ENCODE measurements around the gene PARD6G. TPM values are rescaled to one million over a fixed set of nuclear protein-coding genes. Genes with fewer than 3 reads are reported as not detected.

Gene PARD6G
- total and polyA plus RNA-seq, 2 of the 8 experiments (the other 6 are each of a cell fraction or from before 2014, with no cell fraction given): 11.3 to 17.9 TPM

GRCh38 chr18:80145196-80145804 lies 102.0 kb downstream of the PARD6G start (continued):
- no peak for TF ChIP-seq CHD7 (IDR thresholded peaks at IDR 0.05; ENCODE audit: insufficient replicate concordance, low read length)
- TF ChIP-seq HDAC2 (IDR thresholded peaks at IDR 0.05; ENCODE audit: borderline replicate concordance in 1 of 2, low read depth in 2 of 2, low read length in 2 of 2): no peak
- TF ChIP-seq CREB1 (IDR thresholded peaks at IDR 0.05): no peak
- no peak for TF ChIP-seq TAF7 (optimal IDR thresholded peaks at IDR 0.05; ENCODE audit: borderline replicate concordance, low read depth, low read length)
- TF ChIP-seq RNF2 (IDR thresholded peaks at IDR 0.05; ENCODE audit: borderline replicate concordance, low read depth, low read length, missing control alignments, poor library complexity, severe bottlenecking): no peak
- no peak for TF ChIP-seq BCL11A (IDR thresholded peaks at IDR 0.05; ENCODE audit: low read depth in 2 of 2, low read length in 2 of 2)
- no peak for TF ChIP-seq ATF3 (IDR thresholded peaks at IDR 0.05; ENCODE audit: insufficient read depth, low read depth, low read length)
- no peak for TF ChIP-seq NANOG (IDR thresholded peaks at IDR 0.05; ENCODE audit: insufficient read depth, low read depth, low read length, poor library complexity, severe bottlenecking)
- no peak for TF ChIP-seq CHD1 (IDR thresholded peaks at IDR 0.05; ENCODE audit: low read depth, low read length)

Measured in H1 (cell line).